WTC11 (cell line): ENCODE results near the gene VEGFA.

ENCODE experiments used
- CREM ChIP-seq: sonication (generic); formaldehyde crosslinking; IDR thresholded peaks from 2 replicates; pipeline ENCODE4 v1.8.1; 2022; ENCODE audit warnings: mild to moderate bottlenecking, missing genetic modification reagents, moderate library complexity
- CTCF ChIP-seq: fragments of 200-600 bp; IDR thresholded peaks from 2 replicates; pipeline ENCODE4 v1.8.0; 2022; ENCODE audit warnings: antibody characterized with exemption
- NFYB ChIP-seq: sonication (generic); formaldehyde crosslinking; conservative IDR thresholded peaks from 2 replicates; pipeline ENCODE4 v1.8.0; 2022; ENCODE audit warnings: low read depth, missing genetic modification reagents
- SP1 ChIP-seq: sonication (generic); formaldehyde crosslinking; conservative IDR thresholded peaks from 2 replicates; pipeline ENCODE4 v1.8.1; 2022; ENCODE audit warnings: missing genetic modification reagents
- TEAD1 ChIP-seq: sonication (generic); formaldehyde crosslinking; IDR thresholded peaks from 2 replicates; pipeline ENCODE4 v1.8.0; 2022; ENCODE audit warnings: mild to moderate bottlenecking, missing genetic modification reagents
- TEAD4 ChIP-seq: sonication (generic); formaldehyde crosslinking; IDR thresholded peaks from 2 replicates; pipeline ENCODE4 v1.8.0; 2022; ENCODE audit warnings: mild to moderate bottlenecking, missing genetic modification reagents

- TF ChIP-seq CREM (CRISPR knock-in tag) (no peak), CTCF (no peak), TEAD1 (CRISPR knock-in tag) (no peak), NFYB (no peak), TEAD4 (CRISPR knock-in tag) (no peak), SP1 (CRISPR knock-in tag) (no peak)
Measured at GRCh38 chr6:43736211-43736786, 33.7 kb upstream of the VEGFA start.
